HEK293 (cell line): ENCODE measurements around the gene HNRNPM.

Experiments used
- CTCF ChIA-PET: fragments of 350-600 bp; formaldehyde crosslinking; extraction: SDS; loops from one replicate; lab custom pipeline; 2021; ENCODE audit warnings: antibody characterized with exemption; lab: Yijun Ruan, JAX
- POLR2A ChIA-PET: fragments of 300-600 bp; formaldehyde crosslinking; extraction: SDS; loops from one replicate; lab custom pipeline; 2020; ENCODE audit warnings: antibody characterized with exemption, inconsistent platforms; lab: Yijun Ruan, JAX
- H3K27ac ChIP-seq: fragments of 200-500 bp; sonication (Bioruptor generic); 2 replicates; pipeline ENCODE4 v1.5.1; 2014; ENCODE audit warnings: low read depth, low read length, control low read depth, inconsistent platforms; ENCODE audit errors: extremely low read depth
- H3K36me3 ChIP-seq, 2 experiments: fragments of 200-500 bp in 1 of 2; sonication (Bioruptor generic) in 1 of 2; 1 replicate in 1 of 2; 2 replicates in 1 of 2; pipeline ENCODE4 v1.5.1; 2014 to 2017; ENCODE audit warnings: inconsistent platforms in 2 of 2, low read length in 2 of 2; ENCODE audit not compliant: control insufficient read depth in 2 of 2, insufficient read depth in 1 of 2
- H3K4me1 ChIP-seq: fragments of 200-500 bp; sonication (Bioruptor generic); 2 replicates; pipeline ENCODE4 v1.5.1; 2014; ENCODE audit warnings: mild to moderate bottlenecking, low read length, inconsistent platforms; ENCODE audit not compliant: control insufficient read depth, insufficient read depth
- H3K4me3 ChIP-seq: 2 replicates; pipeline ENCODE4 v1.5.1; 2011; ENCODE audit warnings: low read depth, mild to moderate bottlenecking, control low read depth, low read length, moderate library complexity
- H3K9me3 ChIP-seq: fragments of 200-500 bp; sonication (Bioruptor generic); 2 replicates; pipeline ENCODE4 v1.5.1; 2014; ENCODE audit warnings: low read depth, low read length, inconsistent platforms; ENCODE audit not compliant: control insufficient read depth, insufficient read depth
- EGR2 ChIP-seq: fragments of 450-650 bp; formaldehyde crosslinking; IDR thresholded peaks from 2 replicates; pipeline ENCODE4 v1.5.1; 2016; ENCODE audit warnings: low read depth, missing biosample characterization, missing genetic modification characterization
- KLF10 ChIP-seq: fragments of 450-650 bp; IDR thresholded peaks from 2 replicates; pipeline ENCODE4 v1.5.1; 2018; ENCODE audit warnings: missing biosample characterization, mild to moderate bottlenecking, missing genetic modification characterization
- KLF16 ChIP-seq: fragments of 450-650 bp; formaldehyde crosslinking; IDR thresholded peaks from 2 replicates; pipeline ENCODE4 v1.5.1; 2017; ENCODE audit warnings: missing biosample characterization, missing genetic modification characterization
- PRDM1 ChIP-seq: fragments of 450-650 bp; formaldehyde crosslinking; IDR thresholded peaks from 2 replicates; pipeline ENCODE4; 2016; ENCODE audit warnings: missing biosample characterization, missing genetic modification characterization
- SCRT2 ChIP-seq: fragments of 450-650 bp; formaldehyde crosslinking; IDR thresholded peaks from 2 replicates; pipeline ENCODE4 v1.5.1; 2016; ENCODE audit warnings: missing biosample characterization, missing genetic modification characterization
- ZBTB8A ChIP-seq: fragments of 450-650 bp; formaldehyde crosslinking; IDR thresholded peaks from 2 replicates; pipeline ENCODE4 v1.5.1; 2016; ENCODE audit warnings: missing biosample characterization, missing genetic modification characterization
- ZIC2 ChIP-seq: fragments of 450-650 bp; formaldehyde crosslinking; IDR thresholded peaks from 2 replicates; pipeline ENCODE4 v1.5.1; 2016; ENCODE audit warnings: missing biosample characterization, missing genetic modification characterization
- ZNF146 ChIP-seq: fragments of 450-650 bp; formaldehyde crosslinking; IDR thresholded peaks from 2 replicates; pipeline ENCODE4 v1.5.1; 2016; ENCODE audit warnings: missing biosample characterization, missing genetic modification characterization
- ZNF16 ChIP-seq: fragments of 450-650 bp; formaldehyde crosslinking; IDR thresholded peaks from 2 replicates; pipeline ENCODE4 v1.5.1; 2016; ENCODE audit warnings: low read depth, missing biosample characterization, missing genetic modification characterization
- ZNF169 ChIP-seq: fragments of 450-650 bp; formaldehyde crosslinking; IDR thresholded peaks from 2 replicates; pipeline ENCODE4 v1.5.1; 2016; ENCODE audit warnings: missing biosample characterization, missing genetic modification characterization
- TF ChIP-seq, protein P1 (sequence below): fragments of 450-650 bp; formaldehyde crosslinking; conservative IDR thresholded peaks from 2 replicates; pipeline ENCODE4 v1.5.1; 2016; ENCODE audit warnings: low read depth, missing biosample characterization, missing genetic modification characterization
- TF ChIP-seq, protein P2 (sequence below): fragments of 450-650 bp; formaldehyde crosslinking; IDR thresholded peaks from 2 replicates; pipeline ENCODE4 v1.5.1; 2016; ENCODE audit warnings: missing biosample characterization, missing genetic modification characterization
- TF ChIP-seq, protein P3 (sequence below): IDR thresholded peaks from 2 replicates; pipeline ENCODE4 v1.6.1; 2011; ENCODE audit warnings: mild to moderate bottlenecking, low read depth, low read length, borderline replicate concordance
- TF ChIP-seq, protein P4 (sequence below): fragments of 450-650 bp; formaldehyde crosslinking; IDR thresholded peaks from 2 replicates; pipeline ENCODE4 v1.5.1; 2016; ENCODE audit warnings: missing biosample characterization, missing genetic modification characterization
- TF ChIP-seq, protein P5 (sequence below): fragments of 450-650 bp; formaldehyde crosslinking; IDR thresholded peaks from 2 replicates; pipeline ENCODE4 v1.5.1; 2017; ENCODE audit warnings: missing biosample characterization, missing genetic modification characterization
- TF ChIP-seq, protein P6 (sequence below): fragments of 450-650 bp; formaldehyde crosslinking; IDR thresholded peaks from 2 replicates; pipeline ENCODE4 v1.5.1; 2016; ENCODE audit warnings: missing biosample characterization, missing genetic modification characterization
- TF ChIP-seq, protein P7 (sequence below): fragments of 450-650 bp; formaldehyde crosslinking; IDR thresholded peaks from 2 replicates; pipeline ENCODE4 v1.5.1; 2016; ENCODE audit warnings: missing biosample characterization, missing genetic modification characterization

HNRNPM gene

DNA sequence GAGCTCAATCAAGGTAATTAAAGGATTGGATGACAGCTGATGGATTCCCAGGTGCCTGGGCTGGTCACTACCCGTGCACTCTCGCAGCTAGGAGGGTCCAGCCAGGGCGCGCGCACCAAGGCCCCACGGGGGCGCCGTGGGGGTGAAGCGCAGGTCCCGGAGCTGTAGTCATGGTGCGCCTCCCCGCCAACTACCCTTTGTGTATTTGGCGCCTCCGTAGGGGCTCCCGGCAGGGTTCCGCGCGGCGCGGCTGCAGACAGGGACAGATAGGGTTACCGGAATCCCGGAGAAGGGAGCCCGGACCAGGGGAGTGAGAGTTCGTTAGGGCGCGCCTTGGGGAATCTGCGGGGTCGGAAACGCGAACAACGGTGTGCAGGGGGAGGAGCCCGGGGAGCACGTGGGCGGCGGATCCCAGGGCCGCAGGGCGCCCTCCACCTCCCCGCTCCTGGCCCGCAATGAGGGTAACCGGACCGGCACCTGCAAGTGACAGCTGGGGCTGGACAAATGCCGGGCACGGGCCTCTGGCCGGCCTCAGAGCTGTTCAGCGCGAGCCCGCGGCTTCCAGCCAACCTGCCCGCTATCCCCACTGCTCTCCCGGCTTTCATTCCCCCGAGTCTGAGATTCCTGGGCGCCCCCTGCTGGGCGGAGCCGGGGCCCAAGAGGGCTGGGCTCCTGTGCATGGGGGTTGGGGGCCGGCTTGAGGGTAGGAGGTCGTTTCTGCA lies 61.1 kb downstream of the HNRNPM start (continued):
- TF ChIP-seq PRDM1 (tag by site-specific recombination) (0 out of 2 replicates have a peak, but pooled peaks have one; percentile 10), KLF10 (no peak; the same call in 1 of the 2 replicates), ZBTB8A (tag by site-specific recombination) (peak; percentile 73), ZIC2 (tag by site-specific recombination) (peak; percentile 97), EGR2 (peak; percentile 51), ZNF146 (tag by site-specific recombination) (no peak), ZNF16 (tag by site-specific recombination) (no peak)
- TF ChIP-seq, protein P1, sequence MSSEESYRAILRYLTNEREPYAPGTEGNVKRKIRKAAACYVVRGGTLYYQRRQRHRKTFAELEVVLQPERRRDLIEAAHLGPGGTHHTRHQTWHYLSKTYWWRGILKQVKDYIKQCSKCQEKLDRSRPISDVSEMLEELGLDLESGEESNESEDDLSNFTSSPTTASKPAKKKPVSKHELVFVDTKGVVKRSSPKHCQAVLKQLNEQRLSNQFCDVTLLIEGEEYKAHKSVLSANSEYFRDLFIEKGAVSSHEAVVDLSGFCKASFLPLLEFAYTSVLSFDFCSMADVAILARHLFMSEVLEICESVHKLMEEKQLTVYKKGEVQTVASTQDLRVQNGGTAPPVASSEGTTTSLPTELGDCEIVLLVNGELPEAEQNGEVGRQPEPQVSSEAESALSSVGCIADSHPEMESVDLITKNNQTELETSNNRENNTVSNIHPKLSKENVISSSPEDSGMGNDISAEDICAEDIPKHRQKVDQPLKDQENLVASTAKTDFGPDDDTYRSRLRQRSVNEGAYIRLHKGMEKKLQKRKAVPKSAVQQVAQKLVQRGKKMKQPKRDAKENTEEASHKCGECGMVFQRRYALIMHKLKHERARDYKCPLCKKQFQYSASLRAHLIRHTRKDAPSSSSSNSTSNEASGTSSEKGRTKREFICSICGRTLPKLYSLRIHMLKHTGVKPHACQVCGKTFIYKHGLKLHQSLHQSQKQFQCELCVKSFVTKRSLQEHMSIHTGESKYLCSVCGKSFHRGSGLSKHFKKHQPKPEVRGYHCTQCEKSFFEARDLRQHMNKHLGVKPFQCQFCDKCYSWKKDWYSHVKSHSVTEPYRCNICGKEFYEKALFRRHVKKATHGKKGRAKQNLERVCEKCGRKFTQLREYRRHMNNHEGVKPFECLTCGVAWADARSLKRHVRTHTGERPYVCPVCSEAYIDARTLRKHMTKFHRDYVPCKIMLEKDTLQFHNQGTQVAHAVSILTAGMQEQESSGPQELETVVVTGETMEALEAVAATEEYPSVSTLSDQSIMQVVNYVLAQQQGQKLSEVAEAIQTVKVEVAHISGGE (tag by site-specific recombination), result peak; percentile 34; the same call in 1 of the 2 replicates
- TF ChIP-seq, protein P2, sequence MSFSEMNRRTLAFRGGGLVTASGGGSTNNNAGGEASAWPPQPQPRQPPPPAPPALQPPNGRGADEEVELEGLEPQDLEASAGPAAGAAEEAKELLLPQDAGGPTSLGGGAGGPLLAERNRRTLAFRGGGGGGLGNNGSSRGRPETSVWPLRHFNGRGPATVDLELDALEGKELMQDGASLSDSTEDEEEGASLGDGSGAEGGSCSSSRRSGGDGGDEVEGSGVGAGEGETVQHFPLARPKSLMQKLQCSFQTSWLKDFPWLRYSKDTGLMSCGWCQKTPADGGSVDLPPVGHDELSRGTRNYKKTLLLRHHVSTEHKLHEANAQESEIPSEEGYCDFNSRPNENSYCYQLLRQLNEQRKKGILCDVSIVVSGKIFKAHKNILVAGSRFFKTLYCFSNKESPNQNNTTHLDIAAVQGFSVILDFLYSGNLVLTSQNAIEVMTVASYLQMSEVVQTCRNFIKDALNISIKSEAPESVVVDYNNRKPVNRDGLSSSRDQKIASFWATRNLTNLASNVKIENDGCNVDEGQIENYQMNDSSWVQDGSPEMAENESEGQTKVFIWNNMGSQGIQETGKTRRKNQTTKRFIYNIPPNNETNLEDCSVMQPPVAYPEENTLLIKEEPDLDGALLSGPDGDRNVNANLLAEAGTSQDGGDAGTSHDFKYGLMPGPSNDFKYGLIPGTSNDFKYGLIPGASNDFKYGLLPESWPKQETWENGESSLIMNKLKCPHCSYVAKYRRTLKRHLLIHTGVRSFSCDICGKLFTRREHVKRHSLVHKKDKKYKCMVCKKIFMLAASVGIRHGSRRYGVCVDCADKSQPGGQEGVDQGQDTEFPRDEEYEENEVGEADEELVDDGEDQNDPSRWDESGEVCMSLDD, result 0 out of 2 replicates have a peak, but pooled peaks have one; percentile 31

DNA sequence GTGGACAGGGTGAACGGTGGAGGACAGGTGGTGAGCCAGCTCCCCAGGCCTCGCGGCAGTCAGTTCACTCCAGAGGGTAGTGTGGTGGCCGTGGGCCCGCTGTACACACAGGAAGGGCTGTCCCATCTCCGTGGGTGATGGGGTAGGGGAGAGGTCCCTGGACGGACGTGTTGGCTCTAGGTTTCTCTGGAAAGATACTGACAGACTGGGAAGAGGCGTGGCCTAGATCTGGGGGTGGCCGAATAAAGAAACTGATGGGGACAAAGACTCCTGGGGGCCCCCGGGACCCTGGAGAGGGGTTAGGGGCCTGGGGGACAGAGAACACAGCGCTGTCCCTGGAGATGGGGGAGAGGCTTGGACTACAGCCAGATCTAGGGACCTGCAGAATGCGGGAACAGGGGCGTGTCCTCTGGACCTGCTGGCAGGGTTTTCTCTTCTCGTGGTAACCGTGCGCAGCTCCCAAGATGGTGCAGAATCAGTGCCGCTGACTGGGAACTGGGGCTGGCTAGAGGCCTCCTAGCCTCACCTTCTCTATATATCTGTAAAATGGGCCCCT lies 61.7 kb downstream of the HNRNPM start:
- H3K27ac ChIP-seq, result no peak overlapping the region
- H3K4me1 ChIP-seq, result peaks cover 3% of the 10 kb centered on the region; the same call in 1 of the 2 replicates
- no peaks in the 10 kb centered on the region for H3K9me3 ChIP-seq
- CTCF ChIA-PET, result interaction anchor here (0.5 to 2.7 kb wide), 19 partner anchors 11 to 958 kb away, joined by 3 to 15 read pairs (median 4); partner anchors contain the start of gene MARCHF2
- H3K4me3 ChIP-seq, result peak overlapping the region; percentile 61
- H3K36me3 ChIP-seq, result peaks cover 0 to 4% of the 10 kb centered on the region in 2 experiments; a peak in 1 of 3 replicates
- POLR2A ChIA-PET, result interaction anchor here (0.6 to 1.6 kb wide), 8 partner anchors 8 to 190 kb away, joined by 3 to 12 read pairs (median 4); partner anchors contain the start of genes MARCHF2, RAB11B and ZNF414
- TF ChIP-seq, protein P3, sequence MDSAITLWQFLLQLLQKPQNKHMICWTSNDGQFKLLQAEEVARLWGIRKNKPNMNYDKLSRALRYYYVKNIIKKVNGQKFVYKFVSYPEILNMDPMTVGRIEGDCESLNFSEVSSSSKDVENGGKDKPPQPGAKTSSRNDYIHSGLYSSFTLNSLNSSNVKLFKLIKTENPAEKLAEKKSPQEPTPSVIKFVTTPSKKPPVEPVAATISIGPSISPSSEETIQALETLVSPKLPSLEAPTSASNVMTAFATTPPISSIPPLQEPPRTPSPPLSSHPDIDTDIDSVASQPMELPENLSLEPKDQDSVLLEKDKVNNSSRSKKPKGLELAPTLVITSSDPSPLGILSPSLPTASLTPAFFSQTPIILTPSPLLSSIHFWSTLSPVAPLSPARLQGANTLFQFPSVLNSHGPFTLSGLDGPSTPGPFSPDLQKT, result no peak
- TF ChIP-seq, protein P4, sequence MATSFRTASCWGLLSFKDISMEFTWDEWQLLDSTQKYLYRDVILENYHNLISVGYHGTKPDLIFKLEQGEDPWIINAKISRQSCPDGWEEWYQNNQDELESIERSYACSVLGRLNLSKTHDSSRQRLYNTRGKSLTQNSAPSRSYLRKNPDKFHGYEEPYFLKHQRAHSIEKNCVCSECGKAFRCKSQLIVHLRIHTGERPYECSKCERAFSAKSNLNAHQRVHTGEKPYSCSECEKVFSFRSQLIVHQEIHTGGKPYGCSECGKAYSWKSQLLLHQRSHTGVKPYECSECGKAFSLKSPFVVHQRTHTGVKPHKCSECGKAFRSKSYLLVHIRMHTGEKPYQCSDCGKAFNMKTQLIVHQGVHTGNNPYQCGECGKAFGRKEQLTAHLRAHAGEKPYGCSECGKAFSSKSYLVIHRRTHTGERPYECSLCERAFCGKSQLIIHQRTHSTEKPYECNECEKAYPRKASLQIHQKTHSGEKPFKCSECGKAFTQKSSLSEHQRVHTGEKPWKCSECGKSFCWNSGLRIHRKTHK (tag by site-specific recombination), result no peak
- TF ChIP-seq, protein P5, sequence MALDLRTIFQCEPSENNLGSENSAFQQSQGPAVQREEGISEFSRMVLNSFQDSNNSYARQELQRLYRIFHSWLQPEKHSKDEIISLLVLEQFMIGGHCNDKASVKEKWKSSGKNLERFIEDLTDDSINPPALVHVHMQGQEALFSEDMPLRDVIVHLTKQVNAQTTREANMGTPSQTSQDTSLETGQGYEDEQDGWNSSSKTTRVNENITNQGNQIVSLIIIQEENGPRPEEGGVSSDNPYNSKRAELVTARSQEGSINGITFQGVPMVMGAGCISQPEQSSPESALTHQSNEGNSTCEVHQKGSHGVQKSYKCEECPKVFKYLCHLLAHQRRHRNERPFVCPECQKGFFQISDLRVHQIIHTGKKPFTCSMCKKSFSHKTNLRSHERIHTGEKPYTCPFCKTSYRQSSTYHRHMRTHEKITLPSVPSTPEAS (tag by site-specific recombination), result no peak
- TF ChIP-seq, protein P6, sequence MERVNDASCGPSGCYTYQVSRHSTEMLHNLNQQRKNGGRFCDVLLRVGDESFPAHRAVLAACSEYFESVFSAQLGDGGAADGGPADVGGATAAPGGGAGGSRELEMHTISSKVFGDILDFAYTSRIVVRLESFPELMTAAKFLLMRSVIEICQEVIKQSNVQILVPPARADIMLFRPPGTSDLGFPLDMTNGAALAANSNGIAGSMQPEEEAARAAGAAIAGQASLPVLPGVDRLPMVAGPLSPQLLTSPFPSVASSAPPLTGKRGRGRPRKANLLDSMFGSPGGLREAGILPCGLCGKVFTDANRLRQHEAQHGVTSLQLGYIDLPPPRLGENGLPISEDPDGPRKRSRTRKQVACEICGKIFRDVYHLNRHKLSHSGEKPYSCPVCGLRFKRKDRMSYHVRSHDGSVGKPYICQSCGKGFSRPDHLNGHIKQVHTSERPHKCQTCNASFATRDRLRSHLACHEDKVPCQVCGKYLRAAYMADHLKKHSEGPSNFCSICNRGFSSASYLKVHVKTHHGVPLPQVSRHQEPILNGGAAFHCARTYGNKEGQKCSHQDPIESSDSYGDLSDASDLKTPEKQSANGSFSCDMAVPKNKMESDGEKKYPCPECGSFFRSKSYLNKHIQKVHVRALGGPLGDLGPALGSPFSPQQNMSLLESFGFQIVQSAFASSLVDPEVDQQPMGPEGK (tag by site-specific recombination), result 0 out of 2 replicates have a peak, but pooled peaks have one; percentile 54
- TF ChIP-seq ZNF169 (tag by site-specific recombination) (no peak), KLF16 (0 out of 2 replicates have a peak, but pooled peaks have one; percentile 5), SCRT2 (tag by site-specific recombination) (no peak; the same call in 1 of the 2 replicates)
- TF ChIP-seq, protein P7, sequence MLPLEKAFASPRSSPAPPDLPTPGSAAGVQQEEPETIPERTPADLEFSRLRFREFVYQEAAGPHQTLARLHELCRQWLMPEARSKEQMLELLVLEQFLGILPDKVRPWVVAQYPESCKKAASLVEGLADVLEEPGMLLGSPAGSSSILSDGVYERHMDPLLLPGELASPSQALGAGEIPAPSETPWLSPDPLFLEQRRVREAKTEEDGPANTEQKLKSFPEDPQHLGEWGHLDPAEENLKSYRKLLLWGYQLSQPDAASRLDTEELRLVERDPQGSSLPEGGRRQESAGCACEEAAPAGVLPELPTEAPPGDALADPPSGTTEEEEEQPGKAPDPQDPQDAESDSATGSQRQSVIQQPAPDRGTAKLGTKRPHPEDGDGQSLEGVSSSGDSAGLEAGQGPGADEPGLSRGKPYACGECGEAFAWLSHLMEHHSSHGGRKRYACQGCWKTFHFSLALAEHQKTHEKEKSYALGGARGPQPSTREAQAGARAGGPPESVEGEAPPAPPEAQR (tag by site-specific recombination), result no peak
